Natural killer cell (primary cell): ENCODE results near the gene CLK2. TPM values are rescaled to one million over a fixed set of nuclear protein-coding genes. Genes with fewer than 3 reads are reported as not detected.

Experiments
- ATAC-seq, 3 donors: fragments of 150-1000 bp in 2 of 3; fragments of 200-7000 bp in 1 of 3; cut with Tn5 transposase; 1 replicate in 1 of 3; 2 replicates in 2 of 3; pipeline ENCODE4 v1.10.0; 2021; ENCODE audit warnings: mild to moderate bottlenecking in 2 of 3, moderate library complexity in 2 of 3
- DNase-seq, 2 donors: peaks; one replicate each; pipeline versions ENCODE4 v3.0.0 to v3.0.0-alpha.2; 2013 to 2021; ENCODE audit warnings: mixed read lengths in 1 of 2
- H3K27ac ChIP-seq: one replicate; pipeline ENCODE4 v1.5.1; 2013; ENCODE audit warnings: mild to moderate bottlenecking, low read length
- H3K27me3 ChIP-seq: one replicate; pipeline ENCODE4 v1.6.1; 2013; ENCODE audit warnings: low read length; ENCODE audit not compliant: control insufficient read depth, insufficient read depth
- H3K36me3 ChIP-seq: one replicate; pipeline ENCODE4 v1.6.1; 2013; ENCODE audit warnings: low read length; ENCODE audit not compliant: control insufficient read depth, insufficient read depth
- H3K4me1 ChIP-seq: one replicate; pipeline ENCODE4 v1.6.1; 2013; ENCODE audit warnings: low read length; ENCODE audit not compliant: control insufficient read depth, insufficient read depth
- H3K4me3 ChIP-seq: one replicate; pipeline ENCODE4 v1.5.1; 2013; ENCODE audit warnings: low read length
- H3K9me3 ChIP-seq: one replicate; pipeline ENCODE4 v1.6.1; 2013; ENCODE audit warnings: low read length; ENCODE audit not compliant: control insufficient read depth, insufficient read depth
- H3K27ac Mint-ChIP-seq, 2 donors: one replicate each; pipeline ENCODE4 v1.8.0; 2022; ENCODE audit warnings: mild to moderate bottlenecking in 2 of 2, mixed read lengths in 2 of 2, moderate library complexity in 1 of 2
- H3K27me3 Mint-ChIP-seq, 2 donors: one replicate each; pipeline ENCODE4 v1.8.0; 2022; ENCODE audit warnings: low read depth in 2 of 2, mixed read lengths in 2 of 2
- H3K36me3 Mint-ChIP-seq: one replicate; pipeline ENCODE4 v1.8.0; 2022; ENCODE audit warnings: mixed read lengths
- H3K4me1 Mint-ChIP-seq, 2 donors: one replicate each; pipeline ENCODE4 v1.8.0; 2022; ENCODE audit warnings: mixed read lengths in 2 of 2
- H3K4me3 Mint-ChIP-seq: one replicate; pipeline ENCODE4 v1.8.0; 2022; ENCODE audit warnings: mild to moderate bottlenecking, moderate library complexity, mixed read lengths
- H3K9me3 Mint-ChIP-seq, 2 donors: one replicate each; pipeline ENCODE4 v1.8.0; 2022; ENCODE audit warnings: mixed read lengths in 2 of 2
- WGBS: methylation state at CpG from one replicate; pipeline ENCODE4 v1.1.7; 2013; ENCODE audit warnings: missing lambda C conversion rate; ENCODE audit not compliant: insufficient coverage; 5-methylcytosine and 5-hydroxymethylcytosine counted together
- intact Hi-C: fragments of 100-400 bp; cut with micrococcal nuclease; formaldehyde crosslinking; loops from one replicate; pipeline ENCODE4 v1.14.2; 2022
- total RNA-seq, 4 donors: library from RNA; stranded (reverse); fragments of 120-200 nt in 1 of 4; gene quantifications; one replicate each; pipeline versions ENCODE4 v1.2.3 to v1.2.4, GENCODE V29; 2013 to 2022
- TF ChIP-seq, protein P1 (sequence below): fragments of 200-600 bp; IDR thresholded peaks from one replicate; pipeline ENCODE4 v1.8.0; 2022; ENCODE audit warnings: antibody characterized with exemption

The CLK2 gene
- total RNA-seq, 3 donors from 2014 or later (not counting 1 experiment from before 2014, with no cell fraction given): 70.4 to 97.5 (median 84.4) TPM

DNA sequence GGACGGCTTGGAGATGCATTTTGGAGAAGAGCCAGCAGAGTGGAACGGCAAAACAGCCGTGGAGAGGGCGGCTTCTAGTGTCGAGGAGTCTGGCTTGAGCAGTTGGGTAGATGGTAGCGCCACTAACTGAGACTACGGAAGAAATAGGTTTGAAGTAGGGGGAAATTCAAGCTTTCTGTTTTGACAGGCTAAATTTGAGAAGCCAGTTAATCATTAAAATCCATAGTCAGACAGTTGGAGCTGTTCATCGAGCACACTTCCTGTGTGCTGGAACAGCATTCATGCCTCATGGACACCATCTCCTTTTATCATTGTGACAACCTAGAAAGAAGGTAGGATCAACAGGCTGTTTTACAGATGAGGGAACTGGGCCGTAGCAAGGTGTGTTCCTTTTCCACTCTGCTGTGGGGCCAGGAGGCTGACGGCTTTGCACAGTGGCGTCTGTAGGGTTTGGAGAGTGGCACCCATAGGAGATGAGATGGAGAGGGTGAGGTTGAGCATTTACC lies 31.3 kb upstream of the CLK2 start:
- H3K27me3 Mint-ChIP-seq: no peaks in the 10 kb centered on the region
- TF ChIP-seq, protein P1, sequence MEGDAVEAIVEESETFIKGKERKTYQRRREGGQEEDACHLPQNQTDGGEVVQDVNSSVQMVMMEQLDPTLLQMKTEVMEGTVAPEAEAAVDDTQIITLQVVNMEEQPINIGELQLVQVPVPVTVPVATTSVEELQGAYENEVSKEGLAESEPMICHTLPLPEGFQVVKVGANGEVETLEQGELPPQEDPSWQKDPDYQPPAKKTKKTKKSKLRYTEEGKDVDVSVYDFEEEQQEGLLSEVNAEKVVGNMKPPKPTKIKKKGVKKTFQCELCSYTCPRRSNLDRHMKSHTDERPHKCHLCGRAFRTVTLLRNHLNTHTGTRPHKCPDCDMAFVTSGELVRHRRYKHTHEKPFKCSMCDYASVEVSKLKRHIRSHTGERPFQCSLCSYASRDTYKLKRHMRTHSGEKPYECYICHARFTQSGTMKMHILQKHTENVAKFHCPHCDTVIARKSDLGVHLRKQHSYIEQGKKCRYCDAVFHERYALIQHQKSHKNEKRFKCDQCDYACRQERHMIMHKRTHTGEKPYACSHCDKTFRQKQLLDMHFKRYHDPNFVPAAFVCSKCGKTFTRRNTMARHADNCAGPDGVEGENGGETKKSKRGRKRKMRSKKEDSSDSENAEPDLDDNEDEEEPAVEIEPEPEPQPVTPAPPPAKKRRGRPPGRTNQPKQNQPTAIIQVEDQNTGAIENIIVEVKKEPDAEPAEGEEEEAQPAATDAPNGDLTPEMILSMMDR: no peak
- WGBS: 90% methylated on average over 10 of the region's 11 CpGs
- Histone ChIP-seq H3K4me3 (no peak overlapping the region), H3K27me3 (no peaks in the 10 kb centered on the region), H3K36me3 (no peaks in the 10 kb centered on the region), H3K4me1 (peaks cover 17% of the 10 kb centered on the region), H3K9me3 (no peaks in the 10 kb centered on the region), H3K27ac (no peak overlapping the region)
- ATAC-seq (no peak), DNase-seq (no peak)
- peaks cover 13 to 16% of the 10 kb centered on the region in 2 donors for H3K4me1 Mint-ChIP-seq
- H3K9me3 Mint-ChIP-seq: no peaks in the 10 kb centered on the region
- no peak overlapping the region for H3K4me3 Mint-ChIP-seq
- intact Hi-C loops: no loop called here
- H3K27ac Mint-ChIP-seq: no peak overlapping the region
- H3K36me3 Mint-ChIP-seq: no peaks in the 10 kb centered on the region

DNA sequence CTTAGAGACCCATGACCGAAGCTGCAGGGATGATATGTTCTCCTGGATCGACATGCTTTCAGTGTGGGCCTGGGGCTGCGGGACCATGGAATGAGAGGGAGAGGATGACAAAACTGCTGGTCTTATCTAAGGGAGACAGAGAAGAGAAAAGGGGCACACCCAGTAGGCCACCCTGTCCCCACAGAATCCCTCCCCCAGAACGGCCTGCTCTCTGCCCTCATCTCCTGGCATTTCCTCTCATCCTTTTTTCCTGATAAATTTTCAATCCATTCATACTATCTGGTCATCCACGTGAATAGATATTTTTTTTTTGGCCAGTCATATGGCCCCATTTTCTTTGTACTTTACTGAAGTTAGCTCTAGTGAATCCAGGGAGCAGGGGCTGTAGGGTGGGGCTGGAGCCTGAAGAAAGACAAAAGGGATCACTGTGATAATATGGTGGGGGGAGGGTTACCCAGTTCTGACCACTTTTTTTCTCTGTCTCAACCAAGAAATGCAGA lies 28.1 kb upstream of the CLK2 start, which contains the start of gene PKLR:
PKLR (minus strand) TSS at position 97 of the 500 bp plus-strand sequence; CDS start at position 54, 43 bp downstream.
- TF ChIP-seq, protein P1: no peak
- Mint-ChIP-seq H3K4me3 (no peak within 1 kb of the TSS), H3K4me1 (no peaks in the 10 kb centered on the region), H3K27me3 (peaks cover 12 to 19% of the 10 kb centered on the region in 2 donors), H3K9me3 (no peaks in the 10 kb centered on the region), H3K27ac (no peak within 1 kb of the TSS), H3K36me3 (no peaks in the 10 kb centered on the region)
- intact Hi-C loops: no loop called here
- no peak within 1 kb of the TSS for H3K27ac ChIP-seq
- no peak within 1 kb of the TSS for H3K4me3 ChIP-seq
- no peak for ATAC-seq
- no peaks in the 10 kb centered on the region for H3K9me3 ChIP-seq
- H3K36me3 ChIP-seq: no peaks in the 10 kb centered on the region
- WGBS: 92% methylated on average over 5 of the region's 5 CpGs
- H3K27me3 ChIP-seq: peaks cover 2% of the 10 kb centered on the region
- no peaks in the 10 kb centered on the region for H3K4me1 ChIP-seq
- DNase-seq: no peak

DNA sequence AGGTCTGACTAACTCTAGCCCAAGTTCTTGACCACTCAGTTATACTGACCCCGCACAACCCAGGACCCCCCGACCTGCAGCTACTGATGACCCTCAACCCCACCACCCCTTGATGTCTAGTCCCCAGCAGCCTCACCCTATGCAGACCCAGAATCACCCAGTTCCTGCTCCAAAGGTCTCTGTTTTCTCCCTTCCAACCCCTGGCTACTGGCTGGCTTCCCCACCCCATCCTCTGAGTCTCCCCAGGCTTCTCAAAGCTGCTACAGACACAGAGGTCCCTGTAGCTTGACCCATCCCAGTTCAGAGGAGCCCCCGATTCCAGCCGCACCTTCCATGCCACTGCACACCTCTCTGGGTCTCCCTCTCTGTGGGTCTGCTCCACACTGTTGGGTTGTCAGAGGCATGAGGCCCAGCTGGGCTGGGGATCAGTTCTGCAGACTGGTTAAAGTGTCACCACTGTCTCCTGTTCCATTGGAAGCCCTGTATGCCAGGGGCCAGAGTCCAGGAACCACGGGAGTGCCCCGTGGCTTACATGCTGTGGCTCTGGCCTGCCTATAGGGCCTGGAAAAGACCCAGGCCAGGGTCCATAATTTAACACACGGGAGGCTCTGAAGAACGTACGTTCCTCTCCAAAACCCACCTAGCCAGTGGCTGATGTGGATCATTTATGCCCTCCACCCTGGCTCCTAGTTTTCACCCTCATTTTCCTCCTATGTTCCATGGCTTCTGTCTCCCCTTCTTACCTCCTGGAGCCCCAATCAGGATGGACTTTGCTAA lies 27.4 kb upstream of the CLK2 start:
- Histone ChIP-seq H3K36me3 (no peaks in the 10 kb centered on the region), H3K9me3 (no peaks in the 10 kb centered on the region), H3K4me3 (no peak overlapping the region), H3K27me3 (peaks cover 3% of the 10 kb centered on the region), H3K4me1 (no peaks in the 10 kb centered on the region), H3K27ac (no peak overlapping the region)
- ATAC-seq: no peak
- H3K36me3 Mint-ChIP-seq: no peaks in the 10 kb centered on the region
- peaks cover 18 to 25% of the 10 kb centered on the region in 2 donors for H3K27me3 Mint-ChIP-seq
- no peaks in the 10 kb centered on the region for H3K4me1 Mint-ChIP-seq
- intact Hi-C loops: no loop called here
- DNase-seq: no peak
- H3K9me3 Mint-ChIP-seq: no peaks in the 10 kb centered on the region
- H3K4me3 Mint-ChIP-seq: no peak overlapping the region
- 89% methylated on average over 9 of the region's 9 CpGs for WGBS
- TF ChIP-seq, protein P1: no peak
- H3K27ac Mint-ChIP-seq: no peak overlapping the region
